T-helper 2 cell (primary cell): ENCODE results near the gene WWOX.
A peak's percentile ranks its signal among the peaks of the same experiment; 100 is the strongest.

ENCODE experiments used
- DNase-seq, 5 experiments: peaks; one replicate each; pipeline versions ENCODE4 v3.0.0 to v3.0.0-alpha.2; 2012 to 2022

Gene WWOX

DNA sequence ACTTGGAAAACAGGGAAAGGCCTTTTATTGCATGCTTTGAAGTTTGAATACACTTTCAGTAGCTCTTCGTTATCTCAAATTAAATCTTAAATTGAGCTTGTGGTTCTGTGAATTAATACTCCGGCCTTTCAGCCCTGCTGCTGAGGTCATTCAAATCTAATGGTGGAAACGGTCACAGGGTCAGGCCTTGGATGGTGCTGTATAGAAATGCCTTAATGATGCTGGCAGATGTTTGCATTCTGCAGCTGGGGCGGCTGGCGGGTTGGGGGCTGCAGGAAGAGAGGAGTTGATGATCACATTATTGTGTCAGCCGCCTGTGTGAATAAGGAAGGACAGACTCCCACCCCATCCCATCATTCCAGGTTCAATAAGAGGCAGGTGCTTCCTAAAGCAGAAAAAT, 723.6 kb downstream of the WWOX start:
- no peak for DNase-seq

DNA sequence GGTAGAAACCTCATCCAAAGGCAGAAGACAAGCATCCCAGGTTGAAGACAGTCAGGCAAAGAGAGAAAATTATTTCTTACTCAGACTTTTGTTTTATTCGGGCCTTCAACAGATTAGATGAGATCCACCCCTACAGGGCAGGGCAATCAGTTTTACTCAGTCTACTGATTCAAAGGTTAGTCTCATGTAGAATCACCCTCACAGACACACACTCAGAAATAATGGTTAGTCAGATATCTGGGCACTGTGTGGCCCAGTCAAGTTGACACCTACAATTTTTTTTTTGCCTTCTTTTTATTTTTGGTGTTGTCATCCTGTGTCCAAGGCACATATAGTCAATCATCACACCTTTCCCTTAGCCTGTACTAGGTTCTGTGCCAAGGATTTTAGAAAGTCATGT, 729.8 kb downstream of the WWOX start:
- DNase-seq: no peak

DNA sequence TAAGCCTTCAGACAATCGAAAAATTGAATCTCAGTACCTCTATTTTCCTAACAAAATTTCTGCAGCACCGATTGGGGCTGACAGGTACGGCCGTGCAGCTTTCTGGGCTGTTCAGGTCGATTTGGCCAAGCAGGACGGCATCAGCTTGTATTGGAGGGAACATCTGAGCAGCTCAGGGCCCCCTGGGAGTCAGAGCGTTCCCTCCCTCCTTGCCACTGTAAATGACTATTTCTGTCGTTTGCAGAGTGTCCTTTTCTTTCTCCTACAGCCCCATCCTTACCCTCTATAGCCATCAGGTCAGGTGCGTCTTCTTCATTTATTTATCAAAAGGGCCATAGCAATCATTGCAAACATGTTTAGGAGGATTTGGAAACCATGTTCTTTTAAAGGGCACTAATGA, 731.1 kb downstream of the WWOX start:
- DNase-seq: no peak

DNA sequence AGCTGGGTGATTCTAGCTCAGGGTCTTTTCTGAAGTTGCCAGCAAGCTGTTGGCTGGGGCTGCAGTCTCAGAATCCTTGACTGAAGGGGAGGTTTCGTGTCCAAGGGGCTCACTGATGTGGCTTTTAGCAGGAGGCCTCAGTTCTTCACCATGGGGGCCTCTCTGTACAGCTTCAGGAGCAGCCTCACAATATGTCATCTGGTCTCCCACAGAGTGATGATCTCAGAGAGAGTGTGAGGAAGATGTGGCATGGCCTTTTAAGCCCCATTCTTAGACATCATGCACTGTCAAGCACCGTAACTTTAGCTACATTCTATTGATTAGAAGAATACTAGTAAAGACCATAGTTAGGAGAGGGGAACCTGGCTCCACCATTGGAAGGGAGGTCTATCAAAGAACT, 732.6 kb downstream of the WWOX start:
- no peak for DNase-seq

DNA sequence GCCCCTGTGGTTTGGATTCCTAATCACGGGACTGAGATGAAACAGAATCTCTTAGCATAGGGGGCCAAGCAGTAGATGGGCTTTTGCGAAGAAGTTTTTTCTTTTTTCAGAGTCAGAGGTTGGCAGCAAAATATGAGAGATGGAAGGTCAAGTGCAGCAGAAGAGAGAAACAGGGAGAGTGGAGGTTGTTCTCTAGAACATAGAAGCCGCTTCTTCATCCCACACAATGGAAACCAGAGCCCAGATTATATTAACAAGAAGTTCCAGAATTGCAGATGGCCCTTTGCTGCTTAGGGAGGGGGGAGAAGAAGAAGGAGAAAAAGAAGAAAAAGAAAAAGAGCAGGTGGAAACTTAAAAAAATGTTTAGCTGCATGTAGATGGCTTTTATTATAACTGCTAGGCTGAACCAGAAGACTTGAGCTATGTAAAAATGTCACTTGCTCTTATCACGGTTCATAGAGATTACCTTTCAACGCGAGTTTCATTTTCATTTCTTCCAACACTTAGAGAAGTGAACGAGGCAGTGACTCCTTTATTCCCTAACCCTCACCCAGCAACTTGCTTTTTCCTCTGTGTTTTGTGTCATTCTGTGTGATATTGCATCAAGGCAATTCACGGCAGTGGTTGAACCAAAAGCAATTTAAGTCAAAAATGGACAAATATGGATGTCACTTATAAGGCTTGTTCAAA, 737.5 kb downstream of the WWOX start:
- peak in 1 of 5 experiments; percentile 56 for DNase-seq

DNA sequence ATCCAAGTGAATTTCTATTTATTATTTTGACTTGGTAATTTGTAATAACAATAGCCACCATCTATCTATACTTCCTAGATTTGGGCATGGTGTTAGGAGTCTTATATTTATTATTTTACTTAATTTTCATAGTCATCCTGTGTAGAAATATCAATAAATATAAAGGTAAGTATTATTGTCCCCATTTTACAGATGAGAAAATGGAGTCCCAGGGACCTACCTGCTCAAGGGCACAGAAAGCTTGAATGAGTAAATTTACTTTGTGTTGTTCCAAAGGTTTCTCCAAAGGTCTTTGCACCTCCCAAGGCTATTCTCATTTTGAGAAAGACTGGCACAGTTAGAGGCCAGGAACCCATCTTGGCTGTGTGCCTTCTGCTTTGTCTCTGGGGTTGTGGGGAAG, 738.3 kb downstream of the WWOX start:
- DNase-seq: no peak

DNA sequence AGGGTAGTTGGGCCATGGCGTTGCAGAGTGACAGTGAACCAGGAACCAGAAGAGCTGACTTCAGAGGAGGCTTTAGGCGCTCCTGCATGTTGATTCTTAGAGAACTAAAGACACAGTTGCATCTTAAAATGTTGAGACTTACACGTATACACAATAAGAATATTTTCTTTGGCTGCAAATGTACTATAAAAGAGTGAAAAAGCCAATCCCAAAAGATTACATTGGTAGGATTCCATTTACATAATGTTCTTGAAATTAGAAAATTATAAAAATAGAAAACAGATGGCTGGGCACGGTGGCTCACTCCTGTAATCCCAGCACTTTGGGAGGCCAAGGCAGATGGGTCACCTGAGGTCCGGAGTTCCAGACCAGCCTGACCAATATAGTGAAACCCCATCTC, 738.8 kb downstream of the WWOX start:
- DNase-seq: no peak

DNA sequence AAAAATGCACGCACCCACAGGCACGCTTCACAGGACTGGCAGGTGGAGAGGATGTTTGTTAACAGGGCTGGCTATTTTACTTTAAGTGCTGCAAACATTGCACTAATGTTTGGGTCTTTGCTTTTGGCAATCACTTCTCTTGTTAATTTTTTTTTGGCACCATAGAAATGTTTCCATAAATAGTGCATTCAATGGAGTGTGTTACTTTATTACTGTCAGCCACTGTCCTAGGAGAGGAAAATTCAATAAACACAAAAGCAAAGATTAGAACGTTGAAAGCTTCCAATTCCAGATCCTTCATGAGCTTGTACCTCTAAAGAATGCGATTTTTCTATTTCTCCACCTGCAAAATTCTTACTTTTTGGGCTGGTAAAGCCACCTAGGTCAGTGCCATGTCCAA, 743.5 kb downstream of the WWOX start:
- DNase-seq: no peak

DNA sequence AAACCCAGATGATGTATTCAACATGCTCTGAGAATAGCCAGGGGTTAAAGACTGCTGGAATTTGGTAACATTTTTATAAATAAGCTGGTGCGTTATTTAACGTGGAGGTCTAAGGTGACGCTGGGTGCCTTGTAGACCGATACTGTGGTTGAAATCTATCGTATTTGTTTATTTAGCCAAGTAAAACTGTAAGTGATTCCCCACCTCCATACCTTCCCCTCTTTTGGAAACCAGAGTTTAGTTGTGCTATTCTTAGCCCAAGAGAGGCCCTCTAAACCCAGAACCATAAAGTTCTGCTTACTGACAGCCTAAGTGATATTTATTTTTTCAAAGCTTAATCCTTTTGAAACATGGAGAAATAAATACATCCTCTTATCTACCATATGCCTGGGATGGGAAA, 744.5 kb downstream of the WWOX start:
- no peak for DNase-seq

DNA sequence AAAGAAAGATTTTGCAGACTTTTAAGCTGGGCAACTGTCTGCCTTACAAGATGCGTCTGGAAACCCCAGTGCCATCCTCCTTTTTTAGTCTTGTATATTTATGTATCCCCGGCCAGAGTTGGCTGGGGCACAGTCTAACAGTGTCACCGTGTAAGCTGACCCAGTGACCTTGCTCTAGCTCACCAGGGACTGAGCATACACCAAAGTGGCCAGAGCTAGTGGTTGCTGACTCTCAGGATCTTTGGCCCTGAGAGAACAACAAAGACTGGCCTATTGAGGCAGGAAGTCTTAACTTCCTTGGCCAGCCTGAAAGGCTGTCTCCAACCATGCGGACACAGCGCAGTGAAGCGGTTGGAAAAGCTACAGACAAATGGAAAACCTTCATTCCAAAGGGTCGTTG, 745.2 kb downstream of the WWOX start:
- no peak for DNase-seq

DNA sequence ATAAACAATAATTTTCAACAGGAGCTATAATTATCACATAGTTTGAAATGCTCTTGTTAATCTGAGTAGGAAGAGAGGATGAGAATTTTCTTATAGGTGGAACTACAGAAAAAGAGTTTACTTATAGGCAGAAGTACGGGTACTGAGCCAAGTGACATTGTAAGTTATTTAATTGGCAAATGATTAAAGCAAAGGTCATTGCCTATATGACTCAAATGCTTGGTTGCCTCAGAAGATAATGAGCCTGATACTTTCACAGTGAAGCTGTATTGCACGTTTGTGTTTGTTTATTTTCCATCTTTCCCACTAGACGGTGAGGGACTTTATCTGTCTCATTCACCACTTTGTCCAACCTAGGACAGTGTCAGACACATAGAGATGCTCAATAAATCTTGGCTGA, 751.8 kb downstream of the WWOX start:
- DNase-seq: no peak

DNA sequence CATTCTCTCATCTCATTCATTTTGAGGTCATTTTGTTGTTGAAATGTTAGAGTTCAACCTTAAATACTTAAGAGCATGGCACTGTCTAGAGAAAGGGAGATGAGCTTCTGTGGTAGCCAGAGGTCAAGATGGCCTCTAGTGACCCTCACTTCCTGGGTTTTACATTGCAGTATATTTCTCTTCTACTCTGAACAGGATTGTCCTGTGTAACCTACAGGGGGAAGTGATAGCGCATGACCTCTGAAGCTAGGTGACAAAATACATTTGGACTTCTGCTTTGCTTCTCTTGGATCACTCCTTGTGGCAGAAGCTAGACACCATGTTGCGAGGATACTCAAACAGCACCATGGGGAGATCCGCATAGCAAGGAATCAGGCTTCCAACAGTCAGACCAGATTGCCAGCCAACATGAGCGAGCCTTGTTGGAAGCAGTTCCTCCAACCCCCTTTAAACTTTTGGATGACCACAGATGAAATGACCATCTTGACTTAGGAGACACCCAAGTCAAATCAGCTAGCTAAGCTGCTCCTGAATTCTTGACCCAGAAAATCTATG, 752.7 kb downstream of the WWOX start:
- DNase-seq: no peak

DNA sequence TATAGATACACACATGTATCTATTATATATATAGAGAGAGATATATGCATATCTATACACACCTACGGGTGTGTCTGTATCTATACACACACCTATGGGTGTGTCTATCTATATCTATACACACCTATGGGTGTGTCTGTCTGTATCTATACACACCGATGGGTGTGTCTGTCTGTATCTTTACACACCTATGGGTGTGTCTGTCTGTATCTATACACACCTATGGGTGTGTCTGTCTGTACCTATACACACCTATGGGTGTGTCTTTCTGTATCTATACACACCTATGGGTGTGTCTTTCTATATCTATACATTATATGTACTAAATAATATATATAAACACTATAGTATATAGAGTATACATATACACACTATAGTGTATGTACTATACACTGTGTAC, 762.6 kb downstream of the WWOX start:
- DNase-seq: no peak

DNA sequence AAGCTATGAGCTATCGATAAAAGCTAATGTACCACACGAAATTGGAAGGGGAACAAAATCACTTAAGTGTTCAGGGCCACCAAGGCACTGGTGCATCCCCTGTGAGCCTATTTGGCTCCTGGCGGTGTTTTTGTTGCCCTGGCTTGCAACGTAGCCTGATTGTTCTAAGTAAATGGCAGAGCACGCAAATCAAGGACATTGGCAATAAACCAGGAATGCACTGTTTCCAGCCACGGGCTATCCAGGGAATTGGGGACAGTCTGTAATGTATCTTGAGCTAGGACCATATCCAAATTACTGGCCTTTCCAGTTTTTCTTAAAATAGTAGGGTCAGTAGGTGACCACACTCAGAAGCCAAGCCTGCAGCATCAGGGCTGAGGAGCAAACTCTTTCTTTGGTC, 767.1 kb downstream of the WWOX start:
- DNase-seq: no peak

DNA sequence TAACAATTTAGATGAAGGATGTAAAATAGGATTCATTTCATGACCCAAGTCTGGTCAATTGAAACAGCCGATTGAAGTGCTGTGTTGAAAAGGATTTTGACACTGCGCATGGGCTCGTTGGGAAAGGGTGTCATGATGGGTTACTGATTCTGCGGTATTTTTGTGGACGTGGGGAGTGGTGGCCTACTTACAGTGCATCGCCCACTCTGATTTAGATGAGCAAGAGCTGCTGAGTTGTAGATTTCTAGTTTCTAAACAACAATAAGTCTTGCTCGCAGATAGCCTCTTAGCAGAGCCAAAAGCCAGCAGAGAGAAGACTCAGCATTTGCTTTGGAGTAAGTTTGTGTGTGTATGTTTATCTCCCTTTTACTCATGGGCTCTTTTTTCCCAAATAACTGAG, 770.0 kb downstream of the WWOX start:
- DNase-seq: no peak

DNA sequence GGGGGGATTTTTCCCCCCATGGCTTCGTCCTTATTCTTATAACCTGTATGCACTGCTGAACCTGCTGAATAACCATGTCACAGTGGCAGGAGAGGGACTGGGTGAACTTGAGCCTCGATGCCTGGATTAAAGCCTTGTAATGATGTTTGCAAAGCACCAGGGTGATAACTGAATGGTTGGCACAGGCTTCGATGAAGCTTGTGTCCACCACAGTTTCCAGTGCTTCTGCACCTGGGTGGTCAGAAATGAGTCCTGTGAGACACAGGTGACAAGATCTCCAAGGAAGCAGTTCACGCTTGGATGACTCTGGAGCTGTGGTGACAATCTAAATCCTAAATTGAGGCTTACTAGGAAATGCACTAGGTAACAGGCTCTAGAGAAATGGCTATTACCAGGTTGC, 771.8 kb downstream of the WWOX start:
- DNase-seq: no peak

DNA sequence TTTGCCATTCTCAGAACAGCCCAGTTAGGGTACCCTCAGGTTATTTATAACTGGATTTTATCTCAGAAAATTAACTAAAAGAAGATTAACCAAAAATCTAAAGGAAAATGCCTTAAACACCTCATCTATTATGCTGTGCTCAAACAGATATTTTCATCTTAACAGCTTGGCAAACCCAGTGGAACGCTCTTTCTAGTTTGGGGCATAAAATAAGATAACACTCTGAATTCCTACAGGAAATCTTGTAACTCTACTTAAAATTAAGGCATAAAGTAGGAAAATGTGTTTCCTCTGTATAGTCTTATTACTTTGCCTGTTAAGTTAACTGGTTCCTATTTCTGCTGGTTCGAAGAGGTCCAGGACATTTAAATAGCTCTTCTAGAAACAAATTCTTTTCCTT, 777.2 kb downstream of the WWOX start:
- DNase-seq: no peak

DNA sequence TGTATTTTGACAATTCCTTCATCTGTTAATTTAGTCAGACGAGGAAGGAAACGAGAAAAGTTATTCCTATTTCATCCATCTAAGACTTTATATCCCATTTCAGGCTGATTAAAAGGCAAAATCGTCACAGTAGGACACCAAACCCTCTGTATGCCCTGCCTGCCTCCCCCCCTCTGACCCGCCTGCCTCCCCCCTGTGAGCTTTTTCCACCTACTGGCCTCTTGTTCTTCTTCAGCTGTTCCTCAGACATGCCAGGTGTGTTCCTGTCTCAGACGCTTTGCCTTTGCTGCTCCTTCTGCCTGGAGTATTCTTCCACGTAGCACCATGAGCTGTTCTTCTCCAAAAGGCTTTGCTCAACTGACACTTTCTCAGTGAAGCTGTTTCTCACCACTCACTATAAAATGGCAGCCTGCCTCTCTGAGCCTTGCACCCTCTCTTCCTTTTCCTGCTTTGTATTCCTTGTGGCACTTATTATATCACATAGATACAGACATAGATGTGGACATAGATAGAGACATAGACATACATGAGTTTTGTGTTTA, 777.7 kb downstream of the WWOX start:
- no peak for DNase-seq

DNA sequence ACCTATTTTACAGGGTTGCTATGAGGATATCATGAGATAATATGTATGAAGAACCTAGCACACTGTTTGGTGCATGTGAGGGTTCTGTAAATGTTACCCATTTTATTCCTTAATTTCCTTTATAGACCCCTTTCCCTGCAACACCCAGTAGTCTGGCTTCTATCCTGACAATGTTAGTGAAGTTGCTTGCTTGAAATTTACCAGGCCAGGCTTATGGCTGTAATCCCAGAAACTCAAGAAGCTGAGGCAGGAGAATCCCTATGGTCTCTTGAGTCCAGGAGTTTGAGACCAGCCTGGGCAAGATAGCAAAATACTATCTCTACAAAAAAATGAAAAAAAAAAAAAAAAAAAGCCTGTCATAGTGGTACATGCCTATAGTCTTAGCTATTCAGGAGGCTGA, 779.1 kb downstream of the WWOX start:
- no peak for DNase-seq

DNA sequence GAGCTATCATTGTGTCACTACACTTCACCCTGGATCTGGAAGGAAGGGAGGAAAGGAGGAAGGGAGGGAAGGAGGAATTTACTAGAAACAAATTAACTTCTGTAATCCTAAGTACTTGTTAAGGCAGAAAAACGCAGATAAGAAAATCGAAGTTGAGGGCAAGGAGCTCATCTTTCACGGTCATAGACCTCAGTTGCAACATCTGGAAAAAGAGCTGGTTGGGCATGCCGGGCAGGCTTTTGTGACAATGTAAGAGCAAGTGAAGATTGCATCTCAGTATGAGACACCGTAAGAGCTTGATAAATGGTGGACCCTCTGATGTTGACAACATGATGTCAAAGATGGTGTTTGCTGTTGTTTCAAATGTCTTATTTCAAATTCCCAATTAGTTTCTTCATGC, 779.6 kb downstream of the WWOX start:
- no peak for DNase-seq

DNA sequence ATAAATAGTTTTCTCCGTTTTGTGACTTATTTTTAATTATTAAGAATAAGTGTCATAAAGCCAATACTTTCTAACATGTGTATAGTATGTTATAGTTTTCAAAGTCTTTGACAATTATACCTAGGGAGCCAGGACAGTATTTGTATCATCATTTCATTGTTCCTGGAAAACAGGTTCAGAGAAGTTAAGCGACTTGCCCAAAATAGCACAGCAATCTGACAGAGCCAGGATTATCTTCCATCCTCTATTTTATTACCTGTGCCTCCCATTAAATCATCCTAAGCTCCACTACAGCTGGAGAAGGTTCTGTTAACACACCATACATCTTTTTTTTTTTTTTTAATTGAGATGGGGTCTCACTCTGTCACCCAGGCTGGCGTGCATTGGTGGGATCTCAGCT, 782.7 kb downstream of the WWOX start:
- DNase-seq: no peak

DNA sequence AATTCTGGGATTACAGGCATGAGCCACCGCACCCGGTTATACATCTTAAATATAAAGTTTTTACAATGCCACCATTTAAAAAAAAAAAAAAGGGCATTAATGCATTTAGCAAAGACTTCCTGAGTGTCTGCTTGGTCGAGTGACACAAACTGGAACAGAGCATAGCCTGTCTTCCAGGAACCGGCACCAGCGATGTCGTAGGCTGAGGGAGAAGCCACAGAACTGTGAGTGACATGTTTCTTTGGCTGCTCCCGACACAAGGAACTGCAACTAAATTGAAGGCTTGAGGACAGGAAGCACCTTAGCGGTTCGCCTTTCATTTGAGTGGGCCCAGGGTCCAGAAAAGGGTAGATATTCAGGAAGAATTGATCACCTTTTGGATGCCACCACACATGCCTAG, 783.3 kb downstream of the WWOX start:
- DNase-seq: no peak

DNA sequence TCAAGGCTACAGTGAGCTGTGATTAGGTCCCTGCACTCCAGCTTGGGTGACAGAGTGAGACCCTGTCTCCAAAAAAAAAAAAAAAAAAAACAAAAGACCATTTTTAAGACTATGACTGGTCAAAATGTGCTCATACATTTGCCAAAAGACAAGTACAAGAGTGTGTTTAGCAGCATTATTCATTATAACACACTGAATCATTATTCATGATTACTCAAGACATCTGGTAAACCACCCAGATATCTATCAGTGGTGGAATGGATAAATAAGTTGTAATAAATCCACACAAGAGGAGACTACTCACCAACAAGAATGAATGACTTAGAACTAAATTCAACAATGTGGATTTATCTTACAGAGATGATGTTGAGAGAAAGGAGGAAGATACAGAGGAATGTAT, 784.8 kb downstream of the WWOX start:
- no peak for DNase-seq

DNA sequence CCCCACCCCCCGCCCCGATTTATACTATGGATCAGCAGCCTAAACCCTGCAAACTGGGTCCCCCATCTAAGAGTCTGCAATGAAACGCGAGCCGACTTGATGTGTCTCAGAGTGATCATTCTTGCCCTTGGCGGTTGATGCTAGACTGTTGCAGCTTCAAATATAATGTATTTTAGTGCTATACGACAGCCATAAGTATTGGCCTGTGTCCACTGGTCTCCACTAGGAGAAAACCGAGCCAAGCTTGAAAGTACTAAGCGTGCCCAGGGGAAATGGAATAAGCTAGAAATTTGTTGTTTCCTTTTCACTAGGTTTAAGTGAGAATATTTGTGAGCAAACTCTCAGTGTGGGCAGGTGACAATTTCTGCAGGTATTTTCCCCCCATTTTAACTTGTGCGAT, 789.9 kb downstream of the WWOX start:
- no peak for DNase-seq

DNA sequence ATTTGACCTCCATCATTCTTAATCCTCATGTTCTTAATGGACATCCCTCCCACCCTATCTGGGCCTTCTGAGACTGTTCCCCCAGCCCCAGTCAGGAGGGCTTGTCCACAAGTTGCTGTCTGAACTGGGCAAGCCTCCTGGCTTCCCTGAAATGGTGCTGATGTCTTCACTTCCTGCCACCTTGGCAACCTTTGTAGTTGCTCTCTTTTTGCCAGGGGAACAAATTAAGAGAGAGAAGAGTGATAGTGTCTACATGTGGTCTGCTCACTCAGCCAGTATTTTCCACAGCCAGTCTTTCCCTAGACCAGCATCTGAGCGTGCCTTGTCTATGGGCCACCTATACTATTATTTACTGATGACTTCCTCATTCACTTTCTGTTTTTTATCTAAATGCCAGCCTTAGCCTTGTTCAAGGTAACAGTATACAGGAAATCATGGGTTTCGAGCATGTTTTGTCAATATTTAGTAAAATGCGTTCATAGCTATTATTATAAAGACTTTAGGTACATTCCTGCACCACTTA, 791.0 kb downstream of the WWOX start:
- DNase-seq: no peak
